OCI-LY3 (cell line): Measurements from ENCODE around the gene PPIH.

Experiments used
- H2AFZ ChIP-seq: fragments of 200-600, 300-600 bp; shearing (Covaris generic); 2 replicates; pipeline ENCODE4 v1.6.0; 2014; ENCODE audit warnings: antibody characterized with exemption, low read depth, low read length
- H3K27ac ChIP-seq: fragments of 200-600, 300-600 bp; sonication (generic); 2 replicates; pipeline ENCODE4 v1.5.1; 2014; ENCODE audit warnings: mild to moderate bottlenecking, low read length, moderate library complexity, mixed read lengths
- H3K27me3 ChIP-seq: fragments of 200-600, 300-600 bp; sonication (generic); 2 replicates; pipeline ENCODE4 v1.6.1; 2014; ENCODE audit warnings: low read depth, low read length, mixed read lengths
- H3K36me3 ChIP-seq: fragments of 200-600, 300-600 bp; sonication (generic); replicated peaks from 2 replicates; pipeline ENCODE3; 2014; ENCODE audit warnings: low read depth, low read length, mixed read lengths
- H3K4me1 ChIP-seq: fragments of 300-600, 200-600 bp; sonication (generic); 2 replicates; pipeline ENCODE4 v1.6.1; 2014; ENCODE audit warnings: low read length, mixed read lengths
- H3K4me2 ChIP-seq: fragments of 200-600, 300-600 bp; sonication (generic); 2 replicates; pipeline ENCODE4 v1.6.1; 2014; ENCODE audit warnings: low read length, mixed read lengths
- H3K4me3 ChIP-seq: fragments of 300-600, 200-600 bp; sonication (generic); 2 replicates; pipeline ENCODE4 v1.5.1; 2014; ENCODE audit warnings: antibody characterized with exemption, mild to moderate bottlenecking, low read length, moderate library complexity
- H3K79me2 ChIP-seq: fragments of 300-600, 200-600 bp; shearing (Covaris generic); 2 replicates; pipeline ENCODE4 v1.6.1; 2014; ENCODE audit warnings: mild to moderate bottlenecking, low read length, mixed read lengths
- H3K9ac ChIP-seq: fragments of 300-600, 200-600 bp; shearing (Covaris generic); 2 replicates; pipeline ENCODE4 v1.6.0; 2014; ENCODE audit warnings: mild to moderate bottlenecking, low read length, moderate library complexity
- H3K9me3 ChIP-seq: fragments of 200-600, 300-600 bp; shearing (Covaris generic); 2 replicates; pipeline ENCODE4 v1.6.1; 2014; ENCODE audit warnings: low read length, mixed read lengths; ENCODE audit not compliant: insufficient read depth
- H4K20me1 ChIP-seq: fragments of 200-600, 300-600 bp; sonication (generic); 2 replicates; pipeline ENCODE4 v1.6.1; 2016; ENCODE audit warnings: low read length, mixed read lengths; ENCODE audit not compliant: insufficient read depth
- EZH2phosphoT487 ChIP-seq: fragments of 200-600 bp; shearing (Covaris generic); IDR thresholded peaks from 2 replicates; pipeline ENCODE4 v1.6.1; 2018; ENCODE audit warnings: antibody characterized with exemption, mixed run types, low read depth
- TF ChIP-seq, protein P1 (sequence below): fragments of 200-600, 300-600 bp; sonication (generic); IDR thresholded peaks from 2 replicates; pipeline ENCODE4 v1.5.1; 2014; ENCODE audit warnings: antibody characterized with exemption, low read length, low read depth

The PPIH gene

DNA sequence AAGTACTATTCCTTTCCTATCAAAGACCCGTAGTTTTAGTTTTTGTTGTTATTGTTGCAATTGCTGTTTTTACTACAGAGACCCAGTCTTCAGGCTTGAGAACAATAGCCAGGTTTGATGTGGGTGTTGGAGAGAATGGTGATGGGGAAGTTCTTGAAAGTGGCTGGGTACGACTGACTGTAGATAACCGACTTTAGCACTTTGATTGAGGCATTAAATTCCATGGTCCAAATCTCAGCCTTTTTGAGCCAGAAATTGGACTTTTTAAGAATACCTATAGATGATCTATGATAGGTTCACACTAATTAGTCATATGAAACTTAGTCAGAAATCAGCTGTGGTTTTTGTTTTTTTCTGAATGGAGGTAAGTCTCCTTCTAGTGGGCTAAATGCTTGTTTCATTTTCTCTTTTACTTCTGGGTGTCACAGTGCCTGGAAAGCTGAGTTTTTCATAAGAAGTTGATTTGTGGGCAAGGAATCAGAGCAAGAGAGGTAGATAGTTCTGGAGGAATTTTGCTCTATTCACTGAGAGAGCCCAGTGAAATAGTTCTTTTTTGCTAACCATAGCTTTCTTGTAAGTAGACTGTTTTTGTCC, 2.8 kb downstream of the PPIH start:
- H2AFZ ChIP-seq = no peak overlapping the region
- no peaks in the 10 kb centered on the region for H4K20me1 ChIP-seq
- peaks cover 12% of the 10 kb centered on the region for H3K4me1 ChIP-seq
- H3K9ac ChIP-seq = no peak overlapping the region
- no peak overlapping the region for H3K4me3 ChIP-seq
- H3K36me3 ChIP-seq = peaks cover 21% of the 10 kb centered on the region
- no peak overlapping the region for H3K4me2 ChIP-seq
- H3K9me3 ChIP-seq = no peaks in the 10 kb centered on the region
- H3K79me2 ChIP-seq = peaks cover 33% of the 10 kb centered on the region
- TF ChIP-seq, protein P1, sequence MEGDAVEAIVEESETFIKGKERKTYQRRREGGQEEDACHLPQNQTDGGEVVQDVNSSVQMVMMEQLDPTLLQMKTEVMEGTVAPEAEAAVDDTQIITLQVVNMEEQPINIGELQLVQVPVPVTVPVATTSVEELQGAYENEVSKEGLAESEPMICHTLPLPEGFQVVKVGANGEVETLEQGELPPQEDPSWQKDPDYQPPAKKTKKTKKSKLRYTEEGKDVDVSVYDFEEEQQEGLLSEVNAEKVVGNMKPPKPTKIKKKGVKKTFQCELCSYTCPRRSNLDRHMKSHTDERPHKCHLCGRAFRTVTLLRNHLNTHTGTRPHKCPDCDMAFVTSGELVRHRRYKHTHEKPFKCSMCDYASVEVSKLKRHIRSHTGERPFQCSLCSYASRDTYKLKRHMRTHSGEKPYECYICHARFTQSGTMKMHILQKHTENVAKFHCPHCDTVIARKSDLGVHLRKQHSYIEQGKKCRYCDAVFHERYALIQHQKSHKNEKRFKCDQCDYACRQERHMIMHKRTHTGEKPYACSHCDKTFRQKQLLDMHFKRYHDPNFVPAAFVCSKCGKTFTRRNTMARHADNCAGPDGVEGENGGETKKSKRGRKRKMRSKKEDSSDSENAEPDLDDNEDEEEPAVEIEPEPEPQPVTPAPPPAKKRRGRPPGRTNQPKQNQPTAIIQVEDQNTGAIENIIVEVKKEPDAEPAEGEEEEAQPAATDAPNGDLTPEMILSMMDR = no peak
- no peak for TF ChIP-seq EZH2phosphoT487
- H3K27ac ChIP-seq = no peak overlapping the region
- no peaks in the 10 kb centered on the region for H3K27me3 ChIP-seq

DNA sequence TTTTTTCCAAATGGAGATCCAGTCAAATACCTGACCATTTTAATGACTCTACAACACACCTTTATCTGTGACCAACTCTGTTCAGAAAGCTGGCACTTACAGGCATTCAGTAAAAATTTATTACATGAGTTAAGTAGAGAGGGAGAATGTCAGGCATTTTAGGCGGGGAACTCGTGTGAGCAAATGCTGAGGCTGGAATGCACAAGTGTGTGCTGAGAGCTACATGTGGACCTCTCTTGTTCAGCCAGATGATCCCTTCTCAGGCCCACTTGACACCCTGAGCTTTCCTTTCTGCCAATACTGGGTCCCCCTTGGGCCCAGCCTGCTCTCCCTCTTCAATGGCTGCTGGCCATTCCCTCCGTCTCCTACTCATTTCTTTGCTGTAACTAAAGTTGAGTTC, 11.7 kb downstream of the PPIH start:
- Histone ChIP-seq H3K27me3 (no peaks in the 10 kb centered on the region), H4K20me1 (no peaks in the 10 kb centered on the region), H3K27ac (no peak overlapping the region), H2AFZ (no peak overlapping the region), H3K9ac (no peak overlapping the region), H3K9me3 (no peaks in the 10 kb centered on the region), H3K4me3 (no peak overlapping the region), H3K79me2 (no peaks in the 10 kb centered on the region), H3K4me1 (no peaks in the 10 kb centered on the region), H3K36me3 (peaks cover 9% of the 10 kb centered on the region), H3K4me2 (no peak overlapping the region)
- no peak for TF ChIP-seq EZH2phosphoT487
- TF ChIP-seq, protein P1 = no peak

DNA sequence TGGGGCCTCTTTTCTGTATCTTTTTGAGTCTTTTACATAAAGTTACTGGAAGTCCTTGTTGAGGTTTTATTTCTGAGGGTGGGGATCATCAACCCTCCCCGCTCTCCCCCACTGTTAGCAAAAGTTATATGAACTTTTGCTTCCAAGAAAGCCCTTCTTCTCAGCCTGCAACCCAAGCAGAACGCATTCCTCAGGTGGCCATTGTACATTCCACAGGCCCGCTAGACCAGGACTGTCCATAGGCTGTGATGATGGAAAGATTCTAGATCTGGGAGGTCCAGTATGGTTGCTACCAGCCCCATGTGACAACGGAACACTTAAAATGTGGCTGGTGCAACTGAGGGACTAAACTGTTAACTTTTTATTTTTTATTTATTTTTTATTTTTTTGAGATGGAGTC, 12.2 kb downstream of the PPIH start:
- H2AFZ ChIP-seq = no peak overlapping the region
- H3K9me3 ChIP-seq = no peaks in the 10 kb centered on the region
- no peak overlapping the region for H3K4me2 ChIP-seq
- no peaks in the 10 kb centered on the region for H3K79me2 ChIP-seq
- no peaks in the 10 kb centered on the region for H3K4me1 ChIP-seq
- H4K20me1 ChIP-seq = no peaks in the 10 kb centered on the region
- no peaks in the 10 kb centered on the region for H3K27me3 ChIP-seq
- H3K36me3 ChIP-seq = peaks cover 12% of the 10 kb centered on the region
- no peak overlapping the region for H3K4me3 ChIP-seq
- TF ChIP-seq, protein P1 = no peak
- no peak for TF ChIP-seq EZH2phosphoT487
- no peak overlapping the region for H3K9ac ChIP-seq
- H3K27ac ChIP-seq = no peak overlapping the region

DNA sequence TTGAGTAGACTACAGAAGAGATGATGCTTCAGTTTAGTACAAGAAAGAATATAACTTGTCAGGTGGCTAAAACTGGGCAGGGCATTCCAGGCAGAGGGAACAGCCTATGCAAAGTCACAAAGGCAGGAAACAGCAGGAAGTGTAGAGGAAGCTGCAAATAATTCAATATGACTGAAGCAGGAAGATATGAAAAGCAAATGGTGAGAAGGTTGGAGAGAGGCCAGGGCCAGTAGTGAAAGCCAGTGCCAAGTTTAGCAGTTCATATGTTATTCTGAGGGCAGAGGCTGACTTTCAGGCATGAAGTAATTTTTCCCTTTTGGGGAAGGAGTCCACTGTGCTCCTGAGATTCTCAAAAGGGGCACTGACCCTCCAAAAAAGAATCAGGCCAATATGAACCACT, 16.0 kb downstream of the PPIH start:
- no peak overlapping the region for H3K9ac ChIP-seq

More for the DNA sequence above, 16.0 kb downstream of the PPIH start:
- Histone ChIP-seq H4K20me1 (no peaks in the 10 kb centered on the region), H2AFZ (no peak overlapping the region), H3K27me3 (no peaks in the 10 kb centered on the region), H3K27ac (no peak overlapping the region), H3K36me3 (peaks cover 14% of the 10 kb centered on the region), H3K9me3 (no peaks in the 10 kb centered on the region), H3K4me2 (no peak overlapping the region), H3K79me2 (no peaks in the 10 kb centered on the region), H3K4me1 (no peaks in the 10 kb centered on the region), H3K4me3 (no peak overlapping the region)
- TF ChIP-seq, protein P1 = no peak
- no peak for TF ChIP-seq EZH2phosphoT487
